Measurements from ENCODE around the gene C10orf120. TPM values are rescaled to one million over a fixed set of nuclear protein-coding genes. Genes with fewer than 3 reads are reported as not detected.

The C10orf120 gene
- total RNA-seq, 4 donors from 2014 or later = not detected

DNA sequence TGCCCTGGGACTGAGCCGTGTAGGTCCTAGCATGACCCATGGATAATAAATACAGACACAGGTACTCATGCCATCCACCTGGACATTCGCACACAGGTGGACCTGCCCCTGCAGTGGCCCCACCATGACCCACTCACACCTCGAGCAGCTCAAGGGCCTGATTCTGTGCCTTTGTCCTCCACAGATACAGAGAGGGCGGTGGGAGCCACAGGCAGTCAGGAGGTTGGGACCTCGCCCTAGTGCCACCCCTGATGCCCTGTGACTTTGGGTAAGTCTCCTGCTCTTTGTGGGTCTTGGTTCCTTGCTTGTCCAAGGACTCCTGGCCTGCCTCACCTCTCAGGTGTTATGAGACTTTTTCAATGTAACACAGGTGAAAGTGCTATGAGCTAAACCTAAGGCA lies 42.9 kb downstream of the C10orf120 start:
- no peak overlapping the region for H3K27ac ChIP-seq
- WGBS, 2 donors = 70 to 89% methylated on average over 5 of the region's 5 CpGs
- no peaks in the 10 kb centered on the region for H3K27me3 ChIP-seq
- no peak for DNase-seq (ENCODE audit: low spot score in 2 of 2)
- H3K4me3 ChIP-seq = no peak overlapping the region
- no peaks in the 10 kb centered on the region for H3K9me3 ChIP-seq
- H3K36me3 ChIP-seq = no peaks in the 10 kb centered on the region
- no peaks in the 10 kb centered on the region for H3K4me1 ChIP-seq
- TF ChIP-seq EP300 (IDR thresholded peaks at IDR 0.05) (no peak), CTCF (IDR thresholded peaks at IDR 0.05) (no peak), POLR2A (IDR thresholded peaks at IDR 0.05) (no peak)

DNA sequence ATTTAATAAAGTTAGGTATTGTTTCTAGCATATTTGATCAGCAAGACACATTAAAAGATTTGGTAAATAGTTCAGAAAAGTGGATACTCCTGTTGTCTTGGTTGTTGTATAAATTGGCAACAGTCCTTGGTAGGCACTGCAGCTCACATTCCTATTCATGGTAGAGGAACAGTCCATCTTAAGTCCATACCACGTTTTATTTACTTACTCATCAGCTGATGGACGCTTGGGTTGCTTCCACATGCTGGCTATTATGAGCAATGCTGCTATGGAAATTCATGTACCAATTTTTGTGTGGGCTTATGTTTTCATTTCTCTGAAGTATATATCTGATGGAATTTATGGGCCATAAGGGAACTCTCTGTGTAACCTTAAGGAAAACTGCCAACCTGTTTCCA lies 43.3 kb downstream of the C10orf120 start:
- Histone ChIP-seq H3K4me1 (no peaks in the 10 kb centered on the region), H3K9me3 (no peaks in the 10 kb centered on the region), H3K27me3 (no peaks in the 10 kb centered on the region), H3K36me3 (no peaks in the 10 kb centered on the region), H3K4me3 (no peak overlapping the region), H3K27ac (no peak overlapping the region)
- no peak for DNase-seq (ENCODE audit: low spot score in 2 of 2)
- no peak for TF ChIP-seq CTCF (IDR thresholded peaks at IDR 0.05)
- WGBS, 2 donors = 47 to 48% methylated on average over 2 of the region's 2 CpGs

GRCh38 chr10:122655524-122656307 lies 43.9 kb downstream of the C10orf120 start:
- no peaks in the 10 kb centered on the region for H3K4me1 ChIP-seq
- no peak for TF ChIP-seq EP300 (IDR thresholded peaks at IDR 0.05)
- no peak for TF ChIP-seq CTCF (IDR thresholded peaks at IDR 0.05)
- TF ChIP-seq POLR2A (IDR thresholded peaks at IDR 0.05) = no peak
- no peaks in the 10 kb centered on the region for H3K9me3 ChIP-seq
- DNase-seq (ENCODE audit: low spot score in 2 of 2) = peak in 1 of 2 donors; percentile 19
- no peaks in the 10 kb centered on the region for H3K27me3 ChIP-seq
- no peak overlapping the region for H3K27ac ChIP-seq
- H3K36me3 ChIP-seq = no peaks in the 10 kb centered on the region
- H3K4me3 ChIP-seq = no peak overlapping the region
- 81 to 82% methylated on average over 9 of the region's 9 CpGs for WGBS, 2 donors

GRCh38 chr10:122650331-122650730 lies 49.3 kb downstream of the C10orf120 start:
- H3K4me3 ChIP-seq = no peak overlapping the region
- no peaks in the 10 kb centered on the region for H3K36me3 ChIP-seq
- TF ChIP-seq CTCF (IDR thresholded peaks at IDR 0.05) (no peak), POLR2A (IDR thresholded peaks at IDR 0.05) (no peak), EP300 (IDR thresholded peaks at IDR 0.05) (no peak)
- 77 to 80% methylated on average over 2 of the region's 2 CpGs for WGBS, 2 donors
- DNase-seq (ENCODE audit: low spot score in 2 of 2) = no peak
- no peaks in the 10 kb centered on the region for H3K27me3 ChIP-seq
- H3K27ac ChIP-seq = no peak overlapping the region
- H3K4me1 ChIP-seq = no peaks in the 10 kb centered on the region
- H3K9me3 ChIP-seq = no peaks in the 10 kb centered on the region

- DNase-seq (ENCODE audit: low spot score in 2 of 2) = no peak
These were observed 49.7 kb downstream of the C10orf120 start for GRCh38 chr10:122649903-122650302.

More at GRCh38 chr10:122649903-122650302, 49.7 kb downstream of the C10orf120 start:
- Histone ChIP-seq H3K9me3 (no peaks in the 10 kb centered on the region), H3K4me1 (no peaks in the 10 kb centered on the region), H3K4me3 (no peak overlapping the region), H3K27me3 (no peaks in the 10 kb centered on the region), H3K27ac (no peak overlapping the region), H3K36me3 (no peaks in the 10 kb centered on the region)
- 71 to 78% methylated on average over 5 of the region's 5 CpGs for WGBS, 2 donors
- TF ChIP-seq POLR2A (IDR thresholded peaks at IDR 0.05) (no peak), CTCF (IDR thresholded peaks at IDR 0.05) (no peak), EP300 (IDR thresholded peaks at IDR 0.05) (no peak)

Measured in tibial nerve (tissue), 4 donors.